HG03469 (cell line): ENCODE results near the gene CHRNB4.

Experiments
- ATAC-seq: cut with Tn5 transposase; IDR thresholded peaks from one replicate; pipeline ENCODE4 v1.9.1; 2021; ENCODE audit warnings: mild to moderate bottlenecking, moderate library complexity, moderate number of reproducible peaks; ENCODE audit not compliant: unreplicated experiment

The CHRNB4 gene

GRCh38 chr15:78671626-78672211 is 30.7 kb upstream of the CHRNB4 start:
- no peak for ATAC-seq

GRCh38 chr15:78668987-78669386 is 28.0 kb upstream of the CHRNB4 start:
- ATAC-seq, result no peak

GRCh38 chr15:78667578-78668236 is 26.7 kb upstream of the CHRNB4 start:
- no peak for ATAC-seq

- ATAC-seq, result no peak
Measured at GRCh38 chr15:78666010-78666409, 25.0 kb upstream of the CHRNB4 start.

- no peak for ATAC-seq
Measured at GRCh38 chr15:78663703-78664102, 22.7 kb upstream of the CHRNB4 start.

- ATAC-seq, result no peak
Measured at GRCh38 chr15:78662028-78662427, 21.0 kb upstream of the CHRNB4 start.

- ATAC-seq, result no peak
Measured at GRCh38 chr15:78661001-78661400, 20.0 kb upstream of the CHRNB4 start.

GRCh38 chr15:78660584-78660983 is 19.6 kb upstream of the CHRNB4 start:
- no peak for ATAC-seq

- ATAC-seq, result no peak
Measured at GRCh38 chr15:78658823-78659222, 17.8 kb upstream of the CHRNB4 start.

- ATAC-seq, result no peak
Measured at GRCh38 chr15:78654272-78654671, 13.3 kb upstream of the CHRNB4 start.

GRCh38 chr15:78651930-78652615 is 11.1 kb upstream of the CHRNB4 start:
- no peak for ATAC-seq

- no peak for ATAC-seq
Measured at GRCh38 chr15:78651007-78651406, 10.0 kb upstream of the CHRNB4 start.

GRCh38 chr15:78650022-78650421 is 9.0 kb upstream of the CHRNB4 start:
- ATAC-seq, result no peak

- ATAC-seq, result no peak
Measured at GRCh38 chr15:78645009-78645408, 4.0 kb upstream of the CHRNB4 start.

- ATAC-seq, result no peak
Measured at GRCh38 chr15:78642331-78642730, 1.3 kb upstream of the CHRNB4 start.

GRCh38 chr15:78641749-78642275 is 802 bp upstream of the CHRNB4 start:
- ATAC-seq, result no peak

- no peak for ATAC-seq
Measured at GRCh38 chr15:78640527-78641101, 396 bp downstream of the CHRNB4 start.

GRCh38 chr15:78638658-78639314 is 2.2 kb downstream of the CHRNB4 start:
- no peak for ATAC-seq

- no peak for ATAC-seq
Measured at GRCh38 chr15:78637776-78638435, 3.1 kb downstream of the CHRNB4 start.

GRCh38 chr15:78636378-78636859 is 4.6 kb downstream of the CHRNB4 start:
- ATAC-seq, result no peak
